GM12801 (cell line): ENCODE results near the gene AGAP1.

ENCODE experiments used
- TF ChIP-seq, protein P1 (sequence below): IDR thresholded peaks from one replicate; pipeline ENCODE4 v1.5.1; 2011; ENCODE audit warnings: control low read depth; ENCODE audit not compliant: insufficient read length; ENCODE audit errors: extremely low read depth

The AGAP1 gene

DNA sequence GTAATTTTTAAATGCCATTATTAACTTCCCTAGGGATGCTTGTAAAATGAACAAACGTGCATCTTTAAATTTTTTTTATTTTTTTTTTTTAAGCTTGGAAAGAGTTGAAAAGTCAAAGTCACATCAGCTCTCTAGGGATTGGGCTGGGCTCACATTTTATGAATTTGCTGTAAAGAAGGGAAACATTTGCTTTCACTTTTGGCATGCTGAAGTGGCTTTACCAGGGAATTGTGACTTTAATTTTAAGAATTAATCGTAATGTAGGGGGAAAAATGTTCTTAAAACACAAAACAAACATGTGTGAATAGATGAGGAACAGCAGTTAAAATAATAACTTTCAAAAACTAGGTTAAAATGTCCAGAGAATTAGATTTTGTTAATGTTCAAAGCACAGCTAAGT, 123.0 kb downstream of the AGAP1 start:
- TF ChIP-seq, protein P1, sequence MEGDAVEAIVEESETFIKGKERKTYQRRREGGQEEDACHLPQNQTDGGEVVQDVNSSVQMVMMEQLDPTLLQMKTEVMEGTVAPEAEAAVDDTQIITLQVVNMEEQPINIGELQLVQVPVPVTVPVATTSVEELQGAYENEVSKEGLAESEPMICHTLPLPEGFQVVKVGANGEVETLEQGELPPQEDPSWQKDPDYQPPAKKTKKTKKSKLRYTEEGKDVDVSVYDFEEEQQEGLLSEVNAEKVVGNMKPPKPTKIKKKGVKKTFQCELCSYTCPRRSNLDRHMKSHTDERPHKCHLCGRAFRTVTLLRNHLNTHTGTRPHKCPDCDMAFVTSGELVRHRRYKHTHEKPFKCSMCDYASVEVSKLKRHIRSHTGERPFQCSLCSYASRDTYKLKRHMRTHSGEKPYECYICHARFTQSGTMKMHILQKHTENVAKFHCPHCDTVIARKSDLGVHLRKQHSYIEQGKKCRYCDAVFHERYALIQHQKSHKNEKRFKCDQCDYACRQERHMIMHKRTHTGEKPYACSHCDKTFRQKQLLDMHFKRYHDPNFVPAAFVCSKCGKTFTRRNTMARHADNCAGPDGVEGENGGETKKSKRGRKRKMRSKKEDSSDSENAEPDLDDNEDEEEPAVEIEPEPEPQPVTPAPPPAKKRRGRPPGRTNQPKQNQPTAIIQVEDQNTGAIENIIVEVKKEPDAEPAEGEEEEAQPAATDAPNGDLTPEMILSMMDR = no peak

DNA sequence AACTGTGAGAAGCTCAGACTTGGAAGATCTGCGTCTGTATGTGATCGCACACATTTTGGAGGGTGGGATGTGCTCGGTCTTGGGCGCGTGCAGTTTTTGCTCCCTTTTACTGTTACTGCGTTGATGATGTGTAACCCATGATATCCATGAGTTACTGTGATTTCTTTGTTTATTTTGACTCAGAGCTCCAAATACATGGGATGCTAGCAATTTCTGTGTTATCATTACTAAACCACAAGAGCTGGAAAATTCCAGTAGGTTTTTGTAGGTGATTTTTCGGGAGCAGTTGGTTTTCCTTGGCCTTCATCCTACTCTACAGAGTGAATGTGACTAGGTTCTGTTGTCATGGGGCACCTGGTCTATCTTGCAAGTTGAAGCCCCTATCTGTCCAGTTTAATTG, 124.2 kb downstream of the AGAP1 start:
- TF ChIP-seq, protein P1 = no peak

DNA sequence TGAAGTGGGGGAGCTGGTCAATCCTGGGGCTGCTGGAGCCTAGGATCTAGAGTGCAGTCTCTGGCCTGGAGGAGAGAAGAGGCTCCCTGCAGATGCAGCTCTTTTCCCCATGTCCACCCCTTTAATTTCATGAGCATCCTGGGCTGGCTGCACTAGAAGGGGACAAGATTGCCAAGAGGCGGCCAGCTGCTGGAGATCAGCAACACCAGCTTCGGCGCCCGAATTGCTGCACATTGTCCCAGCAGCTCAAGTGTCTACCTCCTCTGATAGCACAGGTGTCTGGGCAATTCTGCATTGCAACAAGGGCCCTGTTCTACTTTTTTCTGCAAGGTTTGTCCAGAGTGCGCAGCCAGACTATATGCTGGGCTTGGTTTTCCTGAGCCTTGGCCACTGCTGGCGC, 125.7 kb downstream of the AGAP1 start:
- TF ChIP-seq, protein P1 = no peak

DNA sequence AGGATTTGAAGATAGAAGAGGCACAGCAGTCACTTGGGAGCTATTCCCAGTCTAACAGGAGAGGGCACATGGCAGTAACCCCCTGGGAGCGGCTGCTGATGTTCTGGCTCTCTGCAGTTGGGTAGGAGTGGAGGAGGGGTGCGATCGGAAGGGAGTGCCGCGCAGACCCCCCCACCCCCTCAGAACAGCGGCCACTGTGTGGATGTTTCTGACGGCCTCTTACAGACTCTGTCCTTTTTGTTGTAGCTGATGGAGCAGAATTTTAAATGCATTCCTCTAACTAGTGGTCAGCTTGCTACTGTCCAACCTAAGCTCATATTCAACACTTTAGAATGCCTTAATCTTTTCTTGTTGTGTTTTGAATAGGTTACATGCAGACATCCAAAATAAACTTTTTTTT, 127.9 kb downstream of the AGAP1 start:
- TF ChIP-seq, protein P1 = no peak

DNA sequence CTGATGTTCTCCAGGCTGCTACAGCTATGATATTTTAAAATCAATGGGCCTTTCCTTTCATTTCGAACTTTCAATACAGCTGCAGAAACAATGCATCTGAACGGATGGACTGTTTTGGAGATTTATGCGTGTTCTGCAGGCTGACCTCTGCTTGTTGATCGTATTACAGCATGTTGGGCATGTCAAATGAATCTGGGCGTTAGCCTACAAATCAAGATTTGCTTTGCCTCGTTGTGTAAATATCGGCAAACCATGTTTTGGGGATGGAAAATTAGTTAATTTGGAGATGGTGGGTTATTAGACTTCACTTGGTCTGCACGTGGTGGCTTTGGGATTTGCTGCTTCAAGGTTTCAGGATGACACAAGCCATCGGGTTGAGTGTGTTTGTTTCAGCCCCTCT, 129.3 kb downstream of the AGAP1 start:
- TF ChIP-seq, protein P1 = no peak

DNA sequence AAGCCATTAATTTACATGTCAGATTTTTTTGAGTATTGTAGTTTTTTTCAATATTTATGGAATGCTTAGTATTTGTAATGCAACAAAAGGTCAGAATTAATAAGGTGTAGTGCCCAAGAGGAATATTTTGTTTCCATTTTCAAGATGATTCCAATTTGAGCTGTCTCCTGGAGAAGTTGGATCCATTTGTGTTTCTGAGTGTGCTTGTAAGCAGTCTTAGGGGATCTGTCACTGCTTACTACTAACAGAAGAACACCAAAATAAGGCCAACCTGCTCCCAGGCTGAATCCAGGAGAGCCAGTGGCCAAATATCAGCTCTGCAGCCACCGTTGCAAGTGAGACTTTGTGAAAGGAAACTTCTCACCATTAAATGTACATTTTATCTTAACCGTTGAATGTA, 129.9 kb downstream of the AGAP1 start:
- TF ChIP-seq, protein P1 = no peak

DNA sequence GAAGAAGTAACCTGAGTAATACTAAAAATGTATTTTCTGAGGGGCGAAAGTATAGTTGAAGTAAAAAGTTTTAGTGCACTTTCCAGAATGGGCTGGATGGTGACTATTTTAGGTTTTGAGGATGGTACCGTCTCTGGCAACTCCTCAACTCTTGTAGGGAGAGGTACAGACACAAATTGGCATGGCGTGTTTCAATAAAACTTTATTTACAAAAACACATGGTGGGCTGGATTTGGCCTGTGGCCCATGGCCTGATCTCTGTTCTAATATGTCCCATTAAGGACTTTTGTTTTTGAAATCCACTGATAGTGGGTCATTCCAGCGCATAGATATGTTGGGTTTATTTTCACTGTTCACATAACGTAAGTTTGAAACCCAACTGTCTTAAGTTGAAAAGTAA, 132.8 kb downstream of the AGAP1 start:
- TF ChIP-seq, protein P1 = no peak

DNA sequence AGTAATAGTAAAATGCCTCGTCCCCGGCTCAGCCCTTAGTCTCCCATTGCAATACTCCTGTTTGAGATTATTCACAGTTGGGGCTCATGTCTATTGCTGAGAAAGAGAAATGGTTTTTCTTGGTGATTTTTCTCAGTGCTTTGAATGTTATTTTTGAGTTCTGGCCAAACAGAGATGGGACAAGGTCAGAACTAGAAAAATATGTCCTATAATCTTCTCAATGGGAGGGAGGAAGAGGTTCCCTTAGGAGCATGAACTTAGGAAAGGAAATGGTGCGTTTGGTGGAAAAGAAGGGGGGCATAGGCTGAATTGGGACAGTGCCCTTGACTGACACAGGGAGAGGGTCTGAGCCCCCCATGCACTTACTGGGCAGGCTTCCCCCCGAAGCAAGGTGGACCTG, 133.8 kb downstream of the AGAP1 start:
- TF ChIP-seq, protein P1 = no peak
